NCI-H345 treated with DMSO at 0.1 percent for 48 hours (cell line): Measurements from ENCODE around the gene DISP3.

Source experiments
- DNase-seq: peaks from one replicate; lab custom pipeline; 2025; ENCODE audit not compliant: unreplicated experiment; lab: John Stamatoyannopoulos, UW

The DISP3 gene

DNA sequence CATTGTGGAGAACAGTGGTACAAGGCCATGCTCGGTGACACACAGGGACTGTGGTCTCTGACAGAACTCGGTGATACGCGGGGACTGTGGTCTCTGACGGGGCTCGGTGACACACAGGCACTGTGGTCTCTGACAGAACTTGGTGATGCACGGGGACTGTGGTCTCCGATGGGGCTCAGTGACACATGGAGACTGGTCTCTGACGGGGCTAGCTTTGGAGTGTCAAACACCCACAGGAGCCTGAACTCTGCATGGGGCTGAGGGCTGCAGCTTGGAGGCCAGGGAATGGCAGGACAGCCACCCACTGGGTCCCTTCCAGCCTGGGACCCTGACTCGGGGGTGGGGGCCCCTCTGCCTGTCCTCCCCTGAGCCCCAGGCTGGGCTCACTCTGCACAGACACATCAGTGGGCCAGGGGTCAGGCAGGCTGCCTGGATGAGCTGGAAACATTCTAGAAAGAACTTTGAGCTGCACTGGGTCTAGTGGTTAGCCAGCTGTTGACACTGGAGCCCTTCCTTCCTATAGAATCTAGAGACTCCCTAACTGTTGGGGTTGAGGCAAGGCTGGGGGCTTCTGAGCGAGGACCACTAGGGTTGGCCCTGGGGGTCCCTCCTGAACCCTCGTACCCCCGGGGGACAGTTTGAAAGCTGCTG lies 49.8 kb downstream of the DISP3 start:
- DNase-seq: no peak

DNA sequence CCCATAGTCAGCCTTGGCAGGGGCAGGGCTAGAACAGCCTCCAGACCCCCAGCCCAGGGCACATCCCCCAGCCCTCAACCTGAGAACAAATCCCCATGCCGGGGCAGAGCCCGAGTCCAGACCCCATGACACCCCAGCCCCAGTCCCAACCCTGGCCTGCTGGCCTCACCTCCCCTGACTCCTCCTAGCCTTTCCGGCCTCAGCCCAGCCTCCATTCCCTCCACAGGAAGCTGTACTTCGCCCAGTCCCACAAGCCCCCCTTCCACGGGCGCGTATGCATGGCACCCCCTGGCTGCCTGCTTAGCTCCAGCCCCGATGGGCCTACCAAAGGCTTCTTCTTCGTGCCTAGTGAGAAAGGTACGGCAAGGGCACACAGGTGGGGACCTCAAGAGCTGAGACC lies 50.4 kb downstream of the DISP3 start:
- no peak for DNase-seq

DNA sequence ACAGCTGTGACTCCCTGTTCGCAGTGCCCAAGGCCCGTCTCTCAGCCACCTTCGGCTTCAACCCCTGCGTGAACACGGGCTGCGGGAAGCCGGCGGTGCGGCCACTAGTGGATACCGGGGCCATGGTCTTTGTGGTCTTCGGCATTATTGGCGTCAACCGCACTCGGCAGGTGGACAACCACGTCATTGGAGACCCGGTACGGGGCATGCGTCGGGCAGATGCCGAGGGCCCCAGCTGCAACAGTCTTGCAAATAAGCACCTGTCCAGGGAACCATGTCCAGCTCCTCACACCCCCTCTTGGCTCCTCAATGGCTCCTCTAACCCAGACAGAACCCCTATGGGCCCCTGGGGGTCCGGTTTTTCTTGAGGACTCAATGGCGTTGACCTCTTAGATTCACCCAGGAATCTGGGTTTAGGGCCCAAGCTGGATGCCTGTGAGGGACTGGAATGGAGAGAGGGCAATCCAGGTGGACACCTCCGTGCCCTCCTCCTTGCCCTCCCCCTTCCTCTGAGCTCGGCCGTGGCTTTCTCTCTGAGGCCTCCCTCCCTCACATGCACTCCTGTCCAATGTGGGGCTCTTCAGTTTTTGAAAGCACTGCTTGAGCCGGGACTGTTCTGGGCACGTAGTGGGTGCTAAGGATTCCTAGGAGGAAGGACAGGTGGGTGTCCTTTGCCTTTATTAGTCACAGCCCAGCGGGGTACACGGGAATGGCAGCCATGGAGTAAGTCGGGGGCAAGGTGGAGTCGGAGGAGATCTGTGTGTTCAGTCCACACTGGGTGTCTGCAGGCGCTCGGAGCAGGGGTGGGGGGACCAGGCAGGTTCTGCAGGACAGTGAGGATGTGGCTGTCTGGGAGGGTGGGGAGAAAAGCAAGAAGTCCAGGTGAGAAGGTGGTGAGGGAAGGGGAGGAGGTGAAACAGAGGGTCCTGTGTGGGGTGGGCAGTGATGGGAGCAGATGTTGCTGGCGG lies 51.1 kb downstream of the DISP3 start:
- no peak for DNase-seq

DNA sequence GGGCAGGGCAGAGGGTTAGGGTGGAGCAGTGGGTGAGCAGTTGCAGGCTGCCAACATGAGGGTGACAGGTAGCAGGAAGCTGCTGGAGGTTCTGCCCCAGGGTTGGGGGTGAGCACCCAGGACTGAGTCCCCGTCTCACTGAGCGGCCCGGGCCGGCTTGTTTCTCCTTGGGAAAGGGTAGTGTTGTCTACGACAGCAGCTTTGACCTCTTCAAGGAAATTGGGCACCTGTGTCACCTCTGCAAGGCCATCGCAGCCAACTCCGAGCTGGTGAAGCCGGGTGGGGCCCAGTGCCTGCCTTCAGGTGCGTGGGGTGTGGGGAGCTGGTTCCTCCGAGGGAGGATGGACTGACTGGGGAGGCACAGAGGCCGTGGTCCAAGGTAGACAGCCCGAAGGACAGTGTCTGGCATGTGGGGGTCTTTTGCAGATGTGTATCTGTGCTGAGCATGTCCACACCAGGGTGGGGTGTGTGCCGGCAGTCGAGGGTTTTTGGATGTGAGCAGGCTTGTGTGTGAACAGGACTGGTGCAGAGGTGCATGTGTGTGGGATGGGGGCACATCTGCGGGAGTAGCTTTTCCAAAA lies 51.9 kb downstream of the DISP3 start:
- DNase-seq: no peak

DNA sequence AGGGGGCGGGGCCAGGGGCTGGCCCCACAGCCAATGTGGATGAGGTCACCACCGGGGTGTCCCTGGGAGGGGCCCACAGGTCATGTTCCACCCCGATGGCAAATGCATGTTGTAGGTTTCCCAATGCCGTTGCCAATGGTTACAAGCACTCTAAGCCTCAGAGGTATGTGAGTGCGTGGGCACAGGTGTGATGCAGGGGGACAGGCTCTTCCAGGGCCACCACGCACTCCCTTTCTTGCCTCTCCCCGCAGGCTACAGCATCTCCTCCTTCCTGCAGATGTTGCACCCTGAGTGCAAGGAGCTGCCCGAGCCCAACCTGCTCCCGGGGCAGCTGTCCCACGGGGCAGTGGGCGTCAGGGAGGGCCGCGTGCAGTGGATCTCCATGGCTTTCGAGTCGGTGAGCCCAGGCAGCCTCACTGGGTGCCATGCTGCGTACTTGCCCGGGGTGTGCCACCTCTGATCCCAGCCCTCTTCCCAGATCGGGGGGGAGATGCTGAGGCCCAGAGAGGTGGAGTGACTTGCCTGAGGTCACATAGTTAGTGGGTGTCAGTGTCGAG lies 52.4 kb downstream of the DISP3 start:
- no peak for DNase-seq

DNA sequence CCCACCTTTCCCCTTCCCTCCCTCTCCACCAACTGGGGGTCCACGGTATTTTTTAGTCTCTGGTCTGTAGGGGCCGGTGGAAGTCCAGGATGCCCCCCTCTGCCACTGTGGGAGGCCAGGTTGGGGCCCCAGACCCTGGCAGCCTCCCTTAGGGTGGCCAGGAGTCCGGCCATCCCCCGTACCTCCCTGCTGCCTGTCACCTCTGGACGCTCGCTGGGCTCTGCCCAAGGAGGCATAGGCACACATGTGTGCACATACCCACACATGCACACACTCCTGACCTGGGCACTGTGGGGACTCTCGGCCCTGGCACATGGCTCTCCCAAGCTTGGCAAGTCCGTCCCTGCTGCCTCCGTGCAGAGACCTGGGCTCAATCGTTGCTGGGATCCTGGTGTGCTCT lies 53.0 kb downstream of the DISP3 start:
- DNase-seq: no peak

DNA sequence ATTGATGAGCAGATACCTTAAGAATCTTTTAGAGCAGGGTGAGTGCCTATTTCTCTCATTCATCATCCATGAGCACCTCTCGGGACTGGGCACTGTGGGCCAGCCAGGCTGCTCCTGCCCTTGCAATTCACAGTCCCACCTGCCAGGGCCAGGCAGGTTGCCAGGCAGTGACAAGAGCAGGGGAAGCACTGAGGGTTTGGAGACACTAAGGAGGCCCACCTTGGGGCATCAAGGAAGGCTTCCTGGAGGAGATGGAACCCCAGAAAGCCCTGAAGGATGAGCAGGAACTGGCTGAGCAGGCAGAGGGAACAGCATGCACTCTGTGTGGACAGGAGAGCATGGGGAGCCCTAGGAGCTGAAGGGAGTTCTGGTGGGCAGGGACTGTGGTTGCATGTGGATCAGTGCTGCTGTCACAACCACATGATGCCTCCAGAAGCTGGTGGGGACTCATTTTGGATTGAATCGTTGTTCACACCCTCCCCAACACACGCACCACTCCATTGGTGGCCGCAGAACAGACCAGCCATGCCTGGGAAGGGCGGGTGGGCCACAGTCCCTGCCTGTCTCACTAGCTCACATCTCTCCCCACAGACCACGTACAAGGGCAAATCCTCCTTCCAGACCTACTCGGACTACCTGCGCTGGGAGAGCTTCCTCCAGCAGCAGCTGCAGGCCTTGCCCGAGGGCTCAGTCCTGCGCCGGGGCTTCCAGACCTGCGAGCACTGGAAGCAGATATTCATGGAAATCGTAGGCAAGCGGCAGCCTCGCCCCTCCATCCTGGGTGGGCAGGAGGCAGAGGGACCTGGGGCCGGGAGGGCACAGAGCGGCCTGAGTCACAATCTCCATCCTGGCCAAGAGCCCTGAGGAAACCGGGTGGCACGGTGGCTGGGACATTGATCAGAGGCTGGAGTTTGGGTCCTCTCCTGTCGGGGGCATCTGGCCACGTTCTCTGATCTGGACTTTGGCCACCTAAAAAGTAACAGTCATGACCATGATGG lies 55.1 kb downstream of the DISP3 start:
- DNase-seq: no peak

DNA sequence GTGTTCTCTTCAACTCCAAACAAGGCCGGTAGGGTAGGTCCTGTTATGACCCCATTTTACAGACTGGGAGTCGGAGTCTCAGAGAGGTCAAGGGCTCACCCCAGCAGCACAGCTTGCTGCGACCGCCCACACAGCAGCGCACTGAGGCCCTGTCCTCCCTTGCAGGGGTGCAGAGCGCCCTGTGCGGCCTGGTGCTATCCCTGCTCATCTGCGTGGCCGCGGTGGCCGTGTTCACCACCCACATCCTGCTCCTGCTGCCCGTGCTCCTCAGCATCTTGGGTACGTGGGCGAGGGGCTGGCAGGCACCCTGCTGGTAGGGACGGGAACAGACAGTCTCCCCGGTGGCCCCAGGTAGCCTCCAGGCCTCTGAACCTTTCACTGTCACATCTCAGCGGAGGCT lies 55.9 kb downstream of the DISP3 start:
- no peak for DNase-seq

DNA sequence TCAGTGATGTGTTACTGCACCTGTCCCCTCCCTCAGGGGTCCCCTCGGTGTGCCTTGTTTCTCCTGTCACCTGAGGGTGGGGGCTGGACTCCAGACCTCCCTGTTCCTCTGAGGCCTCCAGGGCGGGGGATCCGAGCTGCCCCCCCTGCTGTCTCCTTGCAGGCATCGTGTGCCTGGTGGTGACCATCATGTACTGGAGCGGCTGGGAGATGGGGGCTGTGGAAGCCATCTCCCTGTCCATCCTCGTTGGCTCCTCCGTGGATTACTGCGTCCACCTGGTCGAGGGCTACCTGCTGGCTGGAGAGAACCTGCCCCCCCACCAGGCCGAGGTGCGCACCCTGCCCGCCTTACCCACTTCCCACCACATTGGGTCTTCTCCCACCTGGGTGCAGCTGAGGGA lies 56.4 kb downstream of the DISP3 start:
- DNase-seq: no peak

DNA sequence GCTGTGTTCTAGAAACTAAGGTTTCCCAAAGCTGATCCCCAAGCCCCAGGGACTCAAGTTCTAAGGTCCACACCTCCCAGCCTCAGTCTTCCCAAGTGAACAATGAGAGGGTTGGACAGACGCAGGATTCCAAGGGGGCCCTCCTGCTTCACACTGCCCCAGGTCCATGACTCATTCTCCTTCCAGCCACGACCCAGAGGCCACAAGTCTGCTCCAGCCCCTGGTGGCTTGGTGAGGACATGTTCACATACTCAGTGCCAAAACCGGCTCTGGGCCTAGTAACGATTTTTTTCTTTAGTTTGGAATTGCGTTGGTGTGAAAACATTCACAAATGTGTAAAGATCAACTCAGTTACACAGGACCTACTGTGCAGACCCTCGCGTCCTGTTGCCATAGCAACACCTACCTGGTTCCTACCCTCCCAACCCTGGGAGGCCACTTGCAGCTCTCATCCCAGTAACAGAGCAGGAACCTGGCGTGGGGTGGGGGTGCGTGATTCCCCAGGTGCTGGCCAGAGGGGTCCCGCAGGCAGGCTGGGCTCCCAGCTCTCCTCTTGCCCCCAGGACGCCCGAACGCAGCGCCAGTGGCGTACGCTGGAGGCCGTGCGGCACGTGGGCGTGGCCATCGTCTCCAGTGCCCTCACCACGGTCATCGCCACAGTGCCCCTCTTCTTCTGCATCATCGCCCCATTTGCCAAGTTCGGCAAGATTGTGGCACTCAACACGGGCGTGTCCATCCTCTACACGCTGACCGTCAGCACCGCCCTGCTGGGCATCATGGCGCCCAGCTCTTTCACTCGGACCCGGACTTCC lies 57.0 kb downstream of the DISP3 start:
- DNase-seq: no peak

DNA sequence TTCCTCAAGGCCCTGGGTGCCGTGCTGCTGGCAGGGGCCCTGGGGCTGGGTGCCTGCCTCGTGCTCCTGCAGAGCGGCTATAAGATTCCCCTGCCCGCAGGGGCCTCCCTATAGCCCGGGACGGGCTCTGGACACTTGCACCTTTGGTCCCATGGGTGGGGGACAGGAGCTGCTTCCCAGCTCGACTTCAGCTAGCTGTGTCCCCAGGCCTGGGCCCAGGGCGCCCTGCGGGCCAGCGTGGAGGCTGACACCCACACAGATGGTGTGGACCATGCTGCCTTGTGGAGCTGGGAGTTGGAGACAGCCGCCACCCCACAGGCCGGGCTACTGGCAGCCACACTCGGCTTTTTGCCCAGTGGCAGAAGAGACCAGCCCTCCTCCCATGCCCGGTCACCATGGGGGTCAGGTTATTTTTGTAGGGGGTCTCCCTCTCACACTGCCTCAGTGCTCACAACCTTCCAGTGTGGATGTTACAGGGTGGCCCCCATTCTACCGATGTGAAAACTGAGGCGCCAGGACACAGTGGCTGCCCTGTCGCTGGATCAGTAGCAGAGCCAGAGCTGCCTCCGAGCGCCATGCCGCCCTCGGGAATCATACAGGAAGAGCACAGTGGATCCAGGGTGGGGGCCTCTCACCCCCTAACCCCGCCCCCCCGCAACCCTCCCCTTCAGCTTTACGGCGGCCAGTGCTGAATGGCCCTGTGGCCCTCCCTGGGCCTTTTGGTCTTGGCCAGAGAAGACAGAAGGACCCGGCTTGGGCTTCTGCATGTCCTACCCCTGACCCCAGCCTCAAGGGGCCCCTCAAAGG lies 57.8 kb downstream of the DISP3 start:
- no peak for DNase-seq

DNA sequence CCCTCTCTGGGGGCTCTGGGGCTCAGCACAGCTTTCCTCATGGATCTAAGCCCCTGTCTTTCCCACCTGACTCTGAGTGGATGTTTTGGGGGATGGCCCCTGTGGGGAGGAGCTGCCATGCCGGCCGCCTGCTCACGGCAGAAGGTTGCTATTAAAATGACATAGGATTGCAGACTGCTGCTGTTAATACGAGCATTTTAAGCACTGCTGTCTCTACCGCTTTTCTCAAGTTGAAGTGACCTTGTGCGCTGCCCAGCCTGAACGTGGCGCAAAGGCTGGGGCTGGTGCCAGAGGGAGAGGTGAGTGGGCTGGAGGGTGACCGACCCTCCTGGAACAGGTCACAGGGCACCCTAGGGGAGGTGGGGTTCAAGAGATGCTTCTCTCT lies 58.4 kb downstream of the DISP3 start:
- DNase-seq: no peak

DNA sequence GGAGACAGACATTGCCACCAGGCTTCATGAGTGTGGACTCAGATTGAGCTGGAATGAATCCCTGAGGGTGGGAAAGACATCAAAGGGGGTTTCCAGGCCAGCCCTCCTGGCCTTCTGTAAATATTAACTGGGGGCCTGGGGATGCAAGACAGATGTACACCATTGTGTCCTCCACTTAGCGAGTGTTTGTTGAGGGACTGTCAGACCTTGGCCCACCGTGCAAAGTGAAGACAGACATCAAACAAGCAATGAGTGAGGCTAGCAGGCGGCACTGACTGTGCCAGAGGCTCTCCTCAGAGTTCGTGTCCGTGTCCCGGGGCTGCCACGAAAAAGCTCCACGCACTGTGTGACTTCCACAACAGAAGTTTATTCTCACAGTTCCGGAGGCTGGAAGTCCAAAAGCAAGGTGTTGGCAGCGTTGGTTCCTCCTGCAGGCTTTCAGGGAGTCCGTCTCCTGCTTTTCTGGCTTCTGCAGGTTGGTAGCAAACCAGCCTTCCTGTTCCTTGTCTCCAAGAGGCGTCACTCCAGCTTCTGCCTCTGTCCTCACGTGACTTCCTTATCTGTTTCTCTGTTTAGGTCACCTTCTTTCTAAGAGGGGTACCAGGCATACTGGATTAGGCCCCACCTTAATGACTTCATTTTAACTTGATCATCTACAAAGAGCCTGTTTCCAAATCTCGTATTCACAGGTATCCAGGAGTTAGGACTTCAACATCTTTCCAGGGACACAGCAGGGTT lies 59.1 kb downstream of the DISP3 start:
- no peak for DNase-seq

DNA sequence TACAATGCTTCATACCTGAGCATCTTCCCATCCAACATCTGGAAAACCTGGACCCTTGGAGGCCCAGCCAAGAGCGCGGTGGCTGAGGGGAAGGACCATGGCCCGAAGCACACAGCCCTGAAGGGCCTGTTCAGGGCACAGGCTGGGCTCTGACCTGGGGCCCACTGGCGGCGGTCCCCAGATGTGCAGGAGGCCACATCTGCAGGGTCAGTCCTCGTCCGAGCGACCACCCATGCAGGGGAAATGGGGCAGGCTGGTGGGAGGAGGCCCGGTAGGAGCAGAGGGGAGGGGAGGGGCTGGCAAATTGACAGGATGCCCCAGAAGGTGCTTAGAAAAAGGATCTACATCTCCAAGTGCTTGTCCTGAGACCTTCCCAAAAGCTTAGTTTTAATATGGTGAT lies 59.9 kb downstream of the DISP3 start:
- no peak for DNase-seq

DNA sequence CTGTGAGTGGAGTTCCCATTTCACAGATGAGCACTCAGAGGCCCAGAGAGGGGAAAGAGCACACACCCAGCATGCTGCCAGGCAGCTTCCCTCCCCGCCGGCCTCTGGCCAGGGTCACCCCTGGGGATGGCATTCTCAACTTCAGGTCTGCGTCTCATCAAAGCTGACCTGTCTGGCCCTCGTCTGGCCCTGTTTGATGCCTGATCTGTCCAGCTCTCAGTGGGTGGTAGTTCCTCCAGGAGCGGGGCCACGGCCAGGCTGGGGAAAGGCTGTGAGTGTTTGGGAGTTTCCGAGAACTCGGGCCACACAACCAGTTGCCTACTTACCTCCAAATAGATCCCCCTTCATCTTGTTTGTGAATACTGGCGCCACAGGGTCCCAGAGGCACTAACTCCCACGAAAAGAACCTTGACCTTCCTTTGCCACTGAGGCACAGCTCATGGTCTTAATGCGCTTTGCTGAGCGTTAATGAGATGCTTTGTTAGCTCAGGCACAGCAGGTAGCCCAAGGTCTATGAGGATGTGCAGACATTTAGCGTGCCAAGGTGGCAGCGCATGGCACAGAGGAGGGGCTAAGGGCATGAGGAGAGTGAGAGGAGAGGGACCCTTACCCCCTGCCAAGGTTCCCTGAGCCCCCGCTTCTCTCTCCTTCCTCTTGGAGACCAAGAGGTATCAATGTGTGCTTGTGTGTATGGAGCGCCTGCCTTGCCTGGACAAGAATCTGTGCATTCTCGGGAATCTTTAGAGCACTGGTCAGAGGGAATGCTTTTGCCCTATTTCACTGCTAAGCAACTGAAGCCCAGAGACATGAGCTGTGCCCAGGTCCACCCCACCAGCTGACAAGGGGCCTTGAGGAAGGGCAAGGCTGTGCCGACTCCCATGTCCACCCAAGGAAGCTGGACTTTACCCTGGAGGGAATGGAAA lies 61.2 kb downstream of the DISP3 start:
- no peak for DNase-seq

DNA sequence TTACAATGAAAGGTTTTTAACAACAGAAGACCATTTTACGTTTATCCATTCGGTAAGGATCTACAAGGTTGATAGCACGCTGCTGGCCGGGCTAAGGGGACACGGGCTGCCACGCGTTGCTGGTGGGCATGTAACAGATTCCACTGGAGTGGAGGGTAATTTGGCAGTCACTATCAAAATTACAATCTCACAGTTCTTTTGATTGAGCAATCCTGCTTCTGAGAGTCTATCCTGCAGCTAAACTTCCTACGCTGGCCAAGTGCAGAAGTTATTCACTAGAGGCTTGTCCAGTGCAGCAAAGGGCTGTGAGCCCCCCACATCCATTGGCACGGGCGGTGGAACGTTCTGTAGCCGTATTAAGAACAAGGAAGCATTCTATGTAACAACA lies 61.8 kb downstream of the DISP3 start:
- DNase-seq: no peak

DNA sequence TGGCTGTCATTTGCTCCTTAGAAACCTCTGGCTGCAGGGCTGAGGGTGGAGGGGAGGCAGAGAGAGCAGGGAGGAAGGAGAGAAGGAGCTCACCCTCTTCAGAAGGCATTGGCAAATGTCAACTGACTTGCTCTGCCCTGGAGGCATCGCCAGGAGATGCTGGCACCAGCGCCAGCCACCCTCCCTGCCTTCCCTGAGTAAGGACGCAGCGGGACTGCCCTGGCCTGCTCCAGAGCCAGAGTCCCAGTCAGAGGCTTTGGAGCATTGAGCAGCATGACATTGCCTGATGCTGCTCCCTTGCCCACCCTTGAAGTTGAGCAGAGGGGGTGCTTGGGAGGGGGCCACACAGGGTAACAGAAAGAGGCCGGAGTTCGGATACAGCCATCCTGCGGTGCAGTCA lies 62.3 kb downstream of the DISP3 start:
- DNase-seq: no peak
